MM.1S (cell line): ENCODE results near the gene GUCY2C.

Source experiments
- DNase-seq: peaks from one replicate; pipeline ENCODE4 v3.0.0-alpha.2; 2015
- H2AFZ ChIP-seq: fragments of 300-600 bp; sonication (generic); 2 replicates; pipeline ENCODE4 v1.6.0; 2016; ENCODE audit warnings: antibody characterized with exemption, low read length
- H3F3A ChIP-seq: fragments of 300-600 bp; sonication (generic); 2 replicates; pipeline ENCODE4 v1.6.1; 2016; ENCODE audit warnings: mild to moderate bottlenecking, antibody characterized with exemption, low read length, moderate library complexity, mixed read lengths; ENCODE audit not compliant: insufficient read depth
- H3K27ac ChIP-seq: fragments of 300-600 bp; sonication (generic); 2 replicates; pipeline ENCODE4 v1.5.1; 2016; ENCODE audit warnings: mild to moderate bottlenecking, low read length
- H3K27me3 ChIP-seq: fragments of 300-600 bp; sonication (generic); replicated peaks from 2 replicates; pipeline ENCODE4 v1.6.0; 2016; ENCODE audit warnings: low read length; ENCODE audit not compliant: insufficient read depth
- H3K36me3 ChIP-seq: fragments of 300-600 bp; sonication (generic); replicated peaks from 2 replicates; pipeline ENCODE4 v1.6.1; 2016; ENCODE audit warnings: mild to moderate bottlenecking, low read length, mixed read lengths; ENCODE audit not compliant: insufficient read depth
- H3K4me1 ChIP-seq: fragments of 300-600 bp; sonication (generic); 2 replicates; pipeline ENCODE4 v1.6.1; 2016; ENCODE audit warnings: low read length, mixed read lengths
- H3K4me2 ChIP-seq: fragments of 300-600 bp; sonication (generic); 2 replicates; pipeline ENCODE4 v1.6.0; 2016; ENCODE audit warnings: low read depth, low read length
- H3K4me3 ChIP-seq: fragments of 300-600 bp; sonication (generic); 2 replicates; pipeline ENCODE4 v1.5.1; 2016; ENCODE audit warnings: low read length, mixed read lengths
- H3K79me2 ChIP-seq: fragments of 300-600 bp; sonication (generic); 2 replicates; pipeline ENCODE4 v1.6.1; 2016; ENCODE audit warnings: mixed run types, low read length, mixed read lengths
- H3K9ac ChIP-seq: fragments of 300-600 bp; sonication (generic); 2 replicates; pipeline ENCODE4 v1.6.1; 2016; ENCODE audit warnings: low read length, mixed read lengths
- H3K9me2 ChIP-seq: fragments of 300-600 bp; sonication (generic); replicated peaks from 2 replicates; pipeline ENCODE4 v1.6.1; 2016; ENCODE audit warnings: mild to moderate bottlenecking, low read length, mixed read lengths; ENCODE audit not compliant: insufficient read depth
- H3K9me3 ChIP-seq: fragments of 300-600 bp; sonication (generic); replicated peaks from 2 replicates; pipeline ENCODE4 v1.6.1; 2016; ENCODE audit warnings: mild to moderate bottlenecking, low read length, mixed read lengths; ENCODE audit not compliant: insufficient read depth
- H4K20me1 ChIP-seq: fragments of 300-600 bp; sonication (generic); 2 replicates; pipeline ENCODE4 v1.6.1; 2016; ENCODE audit warnings: mild to moderate bottlenecking, low read length, moderate library complexity, mixed read lengths; ENCODE audit not compliant: insufficient read depth
- EZH2 ChIP-seq: fragments of 300-600 bp; sonication (generic); optimal IDR thresholded peaks from 2 replicates; pipeline ENCODE3; 2017; ENCODE audit warnings: low read depth, mild to moderate bottlenecking, antibody characterized with exemption, low read length, mixed read lengths
- EZH2phosphoT487 ChIP-seq: fragments of 300-600 bp; sonication (generic); IDR thresholded peaks from 2 replicates; pipeline ENCODE4 v1.6.1; 2018; ENCODE audit warnings: antibody characterized with exemption, low read length
- TF ChIP-seq, protein P1 (sequence below): fragments of 300-600 bp; sonication (generic); IDR thresholded peaks from 2 replicates; pipeline ENCODE4 v1.5.1; 2016; ENCODE audit warnings: antibody characterized with exemption, low read length, mixed read lengths

The GUCY2C gene

DNA sequence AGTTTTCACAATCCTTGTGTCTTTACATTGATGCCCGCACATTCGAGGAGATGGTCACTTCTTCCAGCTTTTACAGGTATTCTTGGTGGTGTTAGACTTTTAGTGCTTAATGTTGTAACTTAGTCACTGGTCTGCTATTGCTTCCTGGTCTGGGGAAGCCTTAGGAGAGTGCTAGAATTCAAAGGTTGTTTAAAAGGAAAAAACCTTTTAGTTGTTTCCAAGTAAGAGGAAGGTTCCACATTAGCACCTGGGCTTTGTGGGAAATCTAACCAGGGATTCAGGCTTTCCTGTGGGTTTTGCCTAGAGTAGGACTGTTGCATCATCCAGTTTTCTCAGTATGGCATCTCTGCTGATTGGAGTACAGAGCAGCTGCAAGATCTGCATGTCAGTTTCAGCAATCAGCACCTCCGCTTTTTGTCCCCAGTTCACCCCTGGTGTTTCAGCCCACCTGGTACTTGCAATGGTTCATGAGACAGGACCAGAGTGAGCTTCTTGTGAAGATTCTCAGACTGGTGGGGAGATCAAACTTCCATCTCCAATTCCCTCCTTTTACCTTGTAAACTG lies 84.7 kb downstream of the GUCY2C start:
- Histone ChIP-seq H3K9me2 (no peaks in the 10 kb centered on the region), H3K79me2 (no peaks in the 10 kb centered on the region), H2AFZ (no peak overlapping the region), H3K4me2 (no peak overlapping the region), H3K9me3 (no peaks in the 10 kb centered on the region), H3F3A (peaks cover 11% of the 10 kb centered on the region), H3K4me3 (no peak overlapping the region), H3K27me3 (no peaks in the 10 kb centered on the region), H3K36me3 (no peaks in the 10 kb centered on the region), H3K27ac (no peak overlapping the region), H3K9ac (no peak overlapping the region), H4K20me1 (no peaks in the 10 kb centered on the region), H3K4me1 (peaks cover 20% of the 10 kb centered on the region)
- no peak for DNase-seq
- TF ChIP-seq EZH2phosphoT487 (no peak), EZH2 (no peak)
- TF ChIP-seq, protein P1, sequence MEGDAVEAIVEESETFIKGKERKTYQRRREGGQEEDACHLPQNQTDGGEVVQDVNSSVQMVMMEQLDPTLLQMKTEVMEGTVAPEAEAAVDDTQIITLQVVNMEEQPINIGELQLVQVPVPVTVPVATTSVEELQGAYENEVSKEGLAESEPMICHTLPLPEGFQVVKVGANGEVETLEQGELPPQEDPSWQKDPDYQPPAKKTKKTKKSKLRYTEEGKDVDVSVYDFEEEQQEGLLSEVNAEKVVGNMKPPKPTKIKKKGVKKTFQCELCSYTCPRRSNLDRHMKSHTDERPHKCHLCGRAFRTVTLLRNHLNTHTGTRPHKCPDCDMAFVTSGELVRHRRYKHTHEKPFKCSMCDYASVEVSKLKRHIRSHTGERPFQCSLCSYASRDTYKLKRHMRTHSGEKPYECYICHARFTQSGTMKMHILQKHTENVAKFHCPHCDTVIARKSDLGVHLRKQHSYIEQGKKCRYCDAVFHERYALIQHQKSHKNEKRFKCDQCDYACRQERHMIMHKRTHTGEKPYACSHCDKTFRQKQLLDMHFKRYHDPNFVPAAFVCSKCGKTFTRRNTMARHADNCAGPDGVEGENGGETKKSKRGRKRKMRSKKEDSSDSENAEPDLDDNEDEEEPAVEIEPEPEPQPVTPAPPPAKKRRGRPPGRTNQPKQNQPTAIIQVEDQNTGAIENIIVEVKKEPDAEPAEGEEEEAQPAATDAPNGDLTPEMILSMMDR, result no peak

- peaks cover 3% of the 10 kb centered on the region; the same call in 1 of the 2 replicates for H3K9me3 ChIP-seq
Observed at GRCh38 chr12:14607568-14607967, 88.8 kb downstream of the GUCY2C start.

GRCh38 chr12:14605401-14605989 lies 90.9 kb downstream of the GUCY2C start:
- TF ChIP-seq EZH2 (no peak), EZH2phosphoT487 (no peak)
- TF ChIP-seq, protein P1, result no peak
- H3K79me2 ChIP-seq, result no peaks in the 10 kb centered on the region
- DNase-seq, result no peak

More at GRCh38 chr12:14607568-14607967, 88.8 kb downstream of the GUCY2C start:
- Histone ChIP-seq H2AFZ (no peak overlapping the region), H3K36me3 (no peaks in the 10 kb centered on the region), H4K20me1 (no peaks in the 10 kb centered on the region), H3K27ac (no peak overlapping the region), H3K9me2 (no peaks in the 10 kb centered on the region), H3K4me3 (no peak overlapping the region), H3K4me1 (no peaks in the 10 kb centered on the region), H3K9ac (no peak overlapping the region), H3K79me2 (no peaks in the 10 kb centered on the region), H3K4me2 (no peak overlapping the region), H3F3A (no peaks in the 10 kb centered on the region), H3K27me3 (no peaks in the 10 kb centered on the region)
- no peak for TF ChIP-seq EZH2
- TF ChIP-seq EZH2phosphoT487, result no peak
- TF ChIP-seq, protein P1, result no peak
- DNase-seq, result no peak

More at GRCh38 chr12:14605401-14605989, 90.9 kb downstream of the GUCY2C start:
- Histone ChIP-seq H3K4me2 (no peak overlapping the region), H3K36me3 (no peaks in the 10 kb centered on the region), H3K4me3 (no peak overlapping the region), H3K9ac (no peak overlapping the region), H3K4me1 (no peaks in the 10 kb centered on the region), H3K27ac (no peak overlapping the region), H3F3A (no peaks in the 10 kb centered on the region), H3K9me3 (peaks cover 3% of the 10 kb centered on the region; the same call in 1 of the 2 replicates), H3K9me2 (no peaks in the 10 kb centered on the region), H4K20me1 (no peaks in the 10 kb centered on the region), H3K27me3 (no peaks in the 10 kb centered on the region), H2AFZ (no peak overlapping the region)
